K562 (cell line): ENCODE data around the gene HOXC11.

Experiments used
- CREB1 ChIP-seq, 2 experiments: sonication (generic) in 1 of 2; formaldehyde crosslinking in 1 of 2; IDR thresholded peaks; 2 replicates each; pipeline versions ENCODE4 v1.6.1 to v1.8.0; 2012 to 2022; ENCODE audit warnings: inconsistent platforms in 1 of 2, mild to moderate bottlenecking in 1 of 2, missing genetic modification reagents in 1 of 2, moderate library complexity in 1 of 2
- GTF2E2 ChIP-seq: fragments of 200-800 bp; sonication (Bioruptor generic); IDR thresholded peaks from 2 replicates; pipeline ENCODE4 v1.6.1; 2016; ENCODE audit warnings: missing genetic modification characterization, missing compliant biosample characterization
- POLR2AphosphoS5 ChIP-seq: IDR thresholded peaks from 2 replicates; pipeline ENCODE4 v1.6.1; 2011; ENCODE audit warnings: mild to moderate bottlenecking, low read depth, low read length, moderate library complexity; ENCODE audit not compliant: control insufficient read depth, insufficient read depth
- TF ChIP-seq, protein P1 (sequence below), 2 experiments: IDR thresholded peaks in 1 of 2; conservative IDR thresholded peaks in 1 of 2; 2 replicates each; pipeline ENCODE4 v1.6.1; 2016; ENCODE audit warnings: low read depth in 2 of 2, mild to moderate bottlenecking in 1 of 2, missing compliant biosample characterization in 1 of 2, missing genetic modification characterization in 1 of 2, moderate library complexity in 1 of 2
- TF ChIP-seq, protein P2 (sequence below), 2 experiments: IDR thresholded peaks; 2 replicates each; pipeline ENCODE4 v1.6.1; 2011; ENCODE audit warnings: borderline replicate concordance in 1 of 2, control low read depth in 1 of 2, low read depth in 1 of 2, low read length in 1 of 2, mild to moderate bottlenecking in 1 of 2, mixed read lengths in 1 of 2, moderate library complexity in 1 of 2; ENCODE audit not compliant: insufficient read depth in 1 of 2, insufficient read length in 1 of 2, poor library complexity in 1 of 2, severe bottlenecking in 1 of 2; ENCODE audit errors: extremely low read depth in 1 of 2

DNA sequence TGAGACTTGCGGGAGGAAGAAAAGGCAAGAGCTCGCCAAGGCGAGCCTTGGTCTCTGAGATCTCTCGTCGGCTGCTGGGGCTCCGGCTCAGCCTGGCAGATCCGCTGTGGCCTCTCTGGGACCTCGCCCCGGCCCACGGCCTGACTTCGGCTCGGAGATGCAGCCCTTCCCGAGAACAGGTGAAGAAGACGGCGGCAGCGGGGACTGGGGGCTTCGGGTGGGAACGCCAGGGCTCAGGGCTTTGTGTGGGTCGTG is 21.0 kb downstream of the HOXC11 start:
- TF ChIP-seq POLR2AphosphoS5 (no peak), CREB1 (IDR thresholded peaks at IDR 0.05) (no peak), CREB1 (CRISPR knock-in tag; IDR thresholded peaks at IDR 0.05) (no peak), GTF2E2 (tag) (no peak)
- TF ChIP-seq, protein P1, sequence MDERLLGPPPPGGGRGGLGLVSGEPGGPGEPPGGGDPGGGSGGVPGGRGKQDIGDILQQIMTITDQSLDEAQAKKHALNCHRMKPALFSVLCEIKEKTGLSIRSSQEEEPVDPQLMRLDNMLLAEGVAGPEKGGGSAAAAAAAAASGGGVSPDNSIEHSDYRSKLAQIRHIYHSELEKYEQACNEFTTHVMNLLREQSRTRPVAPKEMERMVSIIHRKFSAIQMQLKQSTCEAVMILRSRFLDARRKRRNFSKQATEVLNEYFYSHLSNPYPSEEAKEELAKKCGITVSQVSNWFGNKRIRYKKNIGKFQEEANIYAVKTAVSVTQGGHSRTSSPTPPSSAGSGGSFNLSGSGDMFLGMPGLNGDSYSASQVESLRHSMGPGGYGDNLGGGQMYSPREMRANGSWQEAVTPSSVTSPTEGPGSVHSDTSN (CRISPR knock-in tag; IDR thresholded peaks at IDR 0.05; ENCODE audit: low read depth) = no peak
- TF ChIP-seq, protein P1 (tag; conservative IDR thresholded peaks at IDR 0.05; ENCODE audit: low read depth) = no peak
- TF ChIP-seq, protein P2, sequence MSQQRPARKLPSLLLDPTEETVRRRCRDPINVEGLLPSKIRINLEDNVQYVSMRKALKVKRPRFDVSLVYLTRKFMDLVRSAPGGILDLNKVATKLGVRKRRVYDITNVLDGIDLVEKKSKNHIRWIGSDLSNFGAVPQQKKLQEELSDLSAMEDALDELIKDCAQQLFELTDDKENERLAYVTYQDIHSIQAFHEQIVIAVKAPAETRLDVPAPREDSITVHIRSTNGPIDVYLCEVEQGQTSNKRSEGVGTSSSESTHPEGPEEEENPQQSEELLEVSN (IDR thresholded peaks at IDR 0.05; ENCODE audit: borderline replicate concordance in 1 of 2, extremely low read depth in 1 of 2, insufficient read depth in 1 of 2, insufficient read length in 1 of 2, low read depth in 1 of 2, low read length in 1 of 2, poor library complexity in 1 of 2, severe bottlenecking in 1 of 2) = no peak
